IPS-18a (cell line): Measurements from ENCODE around the gene EXOSC2.

ENCODE experiments used
- H3K27ac ChIP-seq: one replicate; pipeline ENCODE4 v1.5.1; 2013; ENCODE audit warnings: low read length
- H3K27me3 ChIP-seq: one replicate; pipeline ENCODE4 v1.6.1; 2013; ENCODE audit warnings: mild to moderate bottlenecking, low read length; ENCODE audit not compliant: control insufficient read depth, insufficient read depth
- H3K36me3 ChIP-seq: one replicate; pipeline ENCODE4 v1.6.1; 2013; ENCODE audit warnings: low read depth, low read length; ENCODE audit not compliant: control insufficient read depth
- H3K4me1 ChIP-seq: one replicate; pipeline ENCODE4 v1.6.1; 2013; ENCODE audit warnings: low read depth, low read length; ENCODE audit not compliant: control insufficient read depth
- H3K4me3 ChIP-seq: one replicate; pipeline ENCODE4 v1.5.1; 2013; ENCODE audit warnings: low read length
- H3K9ac ChIP-seq: one replicate; pipeline ENCODE4 v1.6.1; 2013; ENCODE audit warnings: mild to moderate bottlenecking, low read length, moderate library complexity
- H3K9me3 ChIP-seq: one replicate; pipeline ENCODE4 v1.6.1; 2013; ENCODE audit warnings: low read depth, low read length; ENCODE audit not compliant: control insufficient read depth

The EXOSC2 gene

GRCh38 chr9:130693426-130694191 lies at the start of gene EXOSC2:
EXOSC2 (plus strand) TSS chr9:130693780; CDS start chr9:130693792, 12 bp downstream.
- H3K9me3 ChIP-seq: no peaks in the 10 kb centered on the region
- peak within 1 kb of the TSS; percentile 88 for H3K4me3 ChIP-seq
- peaks cover 24% of the 10 kb centered on the region for H3K4me1 ChIP-seq
- H3K27me3 ChIP-seq: no peaks in the 10 kb centered on the region
- H3K36me3 ChIP-seq: peaks cover 34% of the 10 kb centered on the region
- peak within 1 kb of the TSS; percentile 94 for H3K9ac ChIP-seq
- peak within 1 kb of the TSS; percentile 81 for H3K27ac ChIP-seq

GRCh38 chr9:130651221-130651620 lies 42.4 kb upstream of the EXOSC2 start:
- no peaks in the 10 kb centered on the region for H3K4me1 ChIP-seq
- no peak overlapping the region for H3K4me3 ChIP-seq
- H3K27ac ChIP-seq: no peak overlapping the region
- H3K9ac ChIP-seq: no peak overlapping the region
- H3K27me3 ChIP-seq: peaks cover 17% of the 10 kb centered on the region
- H3K9me3 ChIP-seq: no peaks in the 10 kb centered on the region
- no peaks in the 10 kb centered on the region for H3K36me3 ChIP-seq

GRCh38 chr9:130651752-130652151 lies 41.8 kb upstream of the EXOSC2 start:
- H3K9ac ChIP-seq: no peak overlapping the region
- peaks cover 22% of the 10 kb centered on the region for H3K27me3 ChIP-seq
- H3K4me1 ChIP-seq: no peaks in the 10 kb centered on the region
- H3K4me3 ChIP-seq: no peak overlapping the region
- no peaks in the 10 kb centered on the region for H3K9me3 ChIP-seq
- no peak overlapping the region for H3K27ac ChIP-seq
- H3K36me3 ChIP-seq: no peaks in the 10 kb centered on the region

GRCh38 chr9:130654879-130655278 lies 38.7 kb upstream of the EXOSC2 start:
- H3K9ac ChIP-seq: no peak overlapping the region
- no peaks in the 10 kb centered on the region for H3K36me3 ChIP-seq
- H3K4me1 ChIP-seq: no peaks in the 10 kb centered on the region
- peaks cover 53% of the 10 kb centered on the region for H3K27me3 ChIP-seq
- H3K9me3 ChIP-seq: no peaks in the 10 kb centered on the region
- no peak overlapping the region for H3K4me3 ChIP-seq
- no peak overlapping the region for H3K27ac ChIP-seq

GRCh38 chr9:130658893-130659698 lies 34.5 kb upstream of the EXOSC2 start:
- Histone ChIP-seq H3K4me1 (peaks cover 10% of the 10 kb centered on the region), H3K27ac (no peak overlapping the region), H3K9me3 (no peaks in the 10 kb centered on the region), H3K27me3 (peaks cover 95% of the 10 kb centered on the region), H3K4me3 (peak overlapping the region; percentile 17), H3K36me3 (no peaks in the 10 kb centered on the region), H3K9ac (no peak overlapping the region)

- peaks cover 10% of the 10 kb centered on the region for H3K4me1 ChIP-seq
- H3K9ac ChIP-seq: no peak overlapping the region
- H3K9me3 ChIP-seq: no peaks in the 10 kb centered on the region
- H3K27me3 ChIP-seq: peaks cover 100% of the 10 kb centered on the region
- H3K4me3 ChIP-seq: peak overlapping the region; percentile 17
- H3K36me3 ChIP-seq: no peaks in the 10 kb centered on the region
- no peak overlapping the region for H3K27ac ChIP-seq
Measured at GRCh38 chr9:130659699-130660248, 33.8 kb upstream of the EXOSC2 start.

GRCh38 chr9:130660326-130660682 lies 33.3 kb upstream of the EXOSC2 start:
- H3K27ac ChIP-seq: no peak overlapping the region
- H3K4me3 ChIP-seq: peak overlapping the region; percentile 42
- H3K27me3 ChIP-seq: peaks cover 100% of the 10 kb centered on the region
- H3K9me3 ChIP-seq: no peaks in the 10 kb centered on the region
- peaks cover 10% of the 10 kb centered on the region for H3K4me1 ChIP-seq
- no peak overlapping the region for H3K9ac ChIP-seq
- no peaks in the 10 kb centered on the region for H3K36me3 ChIP-seq

GRCh38 chr9:130660683-130661450 lies 32.7 kb upstream of the EXOSC2 start:
- Histone ChIP-seq H3K36me3 (no peaks in the 10 kb centered on the region), H3K4me1 (peaks cover 11% of the 10 kb centered on the region), H3K4me3 (peak overlapping the region; percentile 42), H3K9ac (no peak overlapping the region), H3K27ac (no peak overlapping the region), H3K9me3 (no peaks in the 10 kb centered on the region), H3K27me3 (peaks cover 100% of the 10 kb centered on the region)

- Histone ChIP-seq H3K36me3 (no peaks in the 10 kb centered on the region), H3K27ac (no peak overlapping the region), H3K9me3 (no peaks in the 10 kb centered on the region), H3K9ac (no peak overlapping the region), H3K4me1 (peaks cover 13% of the 10 kb centered on the region), H3K27me3 (peaks cover 100% of the 10 kb centered on the region), H3K4me3 (peak overlapping the region; percentile 35)
Measured at GRCh38 chr9:130661451-130662098, 32.0 kb upstream of the EXOSC2 start.

GRCh38 chr9:130662099-130662969 lies 31.2 kb upstream of the EXOSC2 start:
- Histone ChIP-seq H3K4me3 (peak overlapping the region; percentile 8), H3K27ac (no peak overlapping the region), H3K4me1 (peaks cover 13% of the 10 kb centered on the region), H3K27me3 (peaks cover 100% of the 10 kb centered on the region), H3K36me3 (no peaks in the 10 kb centered on the region), H3K9ac (no peak overlapping the region), H3K9me3 (no peaks in the 10 kb centered on the region)
